H1 (cell line): ENCODE measurements around the gene C21orf58. TPM values are rescaled to one million over a fixed set of nuclear protein-coding genes. Genes with fewer than 3 reads are reported as not detected.

ENCODE experiments used
- CTCF ChIA-PET: fragments of 300-600 bp; sonication (Branson Sonifier 250); formaldehyde crosslinking; loops from one replicate; lab custom pipeline; 2021; ENCODE audit not compliant: partially characterized antibody; lab: Charles Lee
- POLR2A ChIA-PET: fragments of 300-600 bp; sonication (Branson Sonifier 250); formaldehyde crosslinking; loops from one replicate; lab custom pipeline; 2021; ENCODE audit warnings: inconsistent platforms; ENCODE audit not compliant: partially characterized antibody; lab: Charles Lee
- DNase-seq, 2 experiments: peaks; one replicate each; pipeline versions ENCODE4 v3.0.0 to v3.0.0-alpha.2; 2010 to 2022; ENCODE audit warnings: low spot score in 2 of 2, low read depth in 1 of 2, mixed read lengths in 1 of 2
- FAIRE-seq: peaks from 2 replicates; lab custom pipeline; 2011; peaks lifted over from hg19 to GRCh38; lab: Jason Lieb, UNC
- H2AFZ ChIP-seq: 2 replicates; pipeline ENCODE4 v1.8.1; 2012; ENCODE audit warnings: low read length, inconsistent platforms
- H2AK5ac ChIP-seq: 2 replicates; pipeline ENCODE4 v1.6.1; 2013; ENCODE audit warnings: low read depth, low read length
- H2BK120ac ChIP-seq: replicated peaks from 2 replicates; pipeline ENCODE3; 2013; ENCODE audit warnings: low read depth, low read length, inconsistent platforms
- H2BK12ac ChIP-seq: 2 replicates; pipeline ENCODE4 v1.6.1; 2013; ENCODE audit warnings: low read depth, low read length
- H2BK15ac ChIP-seq: 2 replicates; pipeline ENCODE4 v1.6.1; 2013; ENCODE audit warnings: low read length
- H2BK20ac ChIP-seq: 2 replicates; pipeline ENCODE4 v1.6.1; 2013; ENCODE audit warnings: low read length
- H2BK5ac ChIP-seq: 2 replicates; pipeline ENCODE4 v1.6.1; 2013; ENCODE audit warnings: low read depth, low read length
- H3K14ac ChIP-seq: 2 replicates; pipeline ENCODE4 v1.6.1; 2013; ENCODE audit warnings: inconsistent platforms; ENCODE audit not compliant: insufficient read length
- H3K18ac ChIP-seq: 2 replicates; pipeline ENCODE4 v1.6.1; 2013; ENCODE audit warnings: low read length; ENCODE audit errors: extremely low read depth
- H3K23ac ChIP-seq: 2 replicates; pipeline ENCODE4 v1.6.1; 2013; ENCODE audit warnings: inconsistent platforms; ENCODE audit not compliant: insufficient read length
- H3K23me2 ChIP-seq: 2 replicates; pipeline ENCODE4 v1.6.1; 2013; ENCODE audit warnings: low read depth, low read length
- H3K27ac ChIP-seq: 2 replicates; pipeline ENCODE4 v1.6.1; 2011; ENCODE audit warnings: low read depth, low read length, inconsistent platforms
- H3K27me3 ChIP-seq, 4 experiments: replicated peaks in 1 of 4; 1 replicate in 1 of 4; 2 replicates in 3 of 4; pipeline versions ENCODE4 v1.6.1 to v1.8.1; 2011 to 2013; ENCODE audit warnings: low read length in 3 of 4, mild to moderate bottlenecking in 3 of 4, inconsistent platforms in 2 of 4, mixed read lengths in 2 of 4, moderate library complexity in 1 of 4; ENCODE audit not compliant: control insufficient read depth in 3 of 4, insufficient read depth in 3 of 4; ENCODE audit errors: extremely low read depth in 1 of 4
- H3K36me3 ChIP-seq, 4 experiments: 2 replicates each; pipeline versions ENCODE4 v1.6.1 to v1.8.1; 2011 to 2013; ENCODE audit warnings: mild to moderate bottlenecking in 4 of 4, low read length in 3 of 4, moderate library complexity in 2 of 4, control low read depth in 1 of 4, inconsistent platforms in 1 of 4; ENCODE audit not compliant: insufficient read depth in 4 of 4, control insufficient read depth in 2 of 4
- H3K4ac ChIP-seq: replicated peaks from 2 replicates; pipeline ENCODE3; 2013; ENCODE audit warnings: low read length, low read depth, mixed read lengths, inconsistent platforms; ENCODE audit not compliant: insufficient read length
- H3K4me1 ChIP-seq, 4 experiments: replicated peaks in 1 of 4; 1 replicate in 1 of 4; 2 replicates in 3 of 4; pipeline versions ENCODE4 v1.6.1 to v1.8.1; 2011 to 2013; ENCODE audit warnings: low read length in 3 of 4, inconsistent platforms in 2 of 4, mixed read lengths in 1 of 4; ENCODE audit not compliant: insufficient read depth in 4 of 4, control insufficient read depth in 3 of 4
- H3K4me2 ChIP-seq, 2 experiments: 2 replicates each; pipeline versions ENCODE4 v1.6.1 to v1.8.1; 2011 to 2013; ENCODE audit warnings: low read depth in 2 of 2, low read length in 2 of 2, control low read depth in 1 of 2, inconsistent platforms in 1 of 2, mild to moderate bottlenecking in 1 of 2; ENCODE audit not compliant: insufficient read depth in 1 of 2
- H3K4me3 ChIP-seq, 4 experiments: fragments of 200-600, 300-600 bp in 1 of 4; sonication (generic), shearing (Covaris generic), sonication (Bioruptor Twin) in 1 of 4; 2 replicates each; pipeline versions ENCODE4 v1.5.1 to v1.8.1; 2011 to 2016; ENCODE audit warnings: low read length in 4 of 4, low read depth in 3 of 4, control low read depth in 2 of 4, inconsistent platforms in 2 of 4, mild to moderate bottlenecking in 2 of 4, mixed read lengths in 1 of 4, moderate library complexity in 1 of 4; ENCODE audit not compliant: insufficient read depth in 2 of 4; ENCODE audit errors: extremely low read depth in 1 of 4
- H3K56ac ChIP-seq: replicated peaks from 2 replicates; pipeline ENCODE3; 2013; ENCODE audit warnings: low read depth, mild to moderate bottlenecking, mixed read lengths, low read length, inconsistent platforms; ENCODE audit not compliant: insufficient read length
- H3K79me1 ChIP-seq: 2 replicates; pipeline ENCODE4 v1.6.1; 2013; ENCODE audit warnings: low read depth, low read length, control low read depth
- H3K79me2 ChIP-seq, 2 experiments: 2 replicates each; pipeline versions ENCODE4 v1.6.1 to v1.8.1; 2012 to 2013; ENCODE audit warnings: low read length in 2 of 2, mild to moderate bottlenecking in 2 of 2, inconsistent platforms in 1 of 2; ENCODE audit not compliant: insufficient read depth in 2 of 2, control insufficient read depth in 1 of 2
- H3K9ac ChIP-seq, 4 experiments: replicated peaks in 1 of 4; 1 replicate in 1 of 4; 2 replicates in 3 of 4; pipeline versions ENCODE4 v1.6.1 to v1.8.1; 2011 to 2013; ENCODE audit warnings: low read depth in 3 of 4, low read length in 3 of 4, control low read depth in 2 of 4, mild to moderate bottlenecking in 2 of 4, moderate library complexity in 2 of 4, inconsistent platforms in 1 of 4; ENCODE audit errors: extremely low read depth in 1 of 4
- H3K9me3 ChIP-seq, 2 experiments: 2 replicates each; pipeline versions ENCODE4 v1.6.1 to v1.8.1; 2012 to 2013; ENCODE audit warnings: mild to moderate bottlenecking in 2 of 2, moderate library complexity in 2 of 2, control low read depth in 1 of 2, inconsistent platforms in 1 of 2, low read depth in 1 of 2, low read length in 1 of 2, mixed read lengths in 1 of 2; ENCODE audit not compliant: insufficient read depth in 2 of 2
- H4K20me1 ChIP-seq, 2 experiments: replicated peaks in 1 of 2; 2 replicates each; pipeline versions ENCODE3 to v1.8.1; 2011 to 2013; ENCODE audit warnings: inconsistent platforms in 2 of 2, low read length in 2 of 2, mild to moderate bottlenecking in 1 of 2; ENCODE audit not compliant: insufficient read depth in 2 of 2, control insufficient read depth in 1 of 2
- H4K5ac ChIP-seq: 2 replicates; pipeline ENCODE4 v1.6.1; 2013; ENCODE audit warnings: low read length, low read depth, mixed read lengths, inconsistent platforms; ENCODE audit not compliant: insufficient read length
- H4K8ac ChIP-seq: 2 replicates; pipeline ENCODE4 v1.8.0; 2013; ENCODE audit warnings: mild to moderate bottlenecking, moderate library complexity, low read length, inconsistent platforms; ENCODE audit not compliant: insufficient read depth; ENCODE audit errors: extremely low read depth
- H4K91ac ChIP-seq: replicated peaks from 2 replicates; pipeline ENCODE3; 2013; ENCODE audit warnings: low read length, mixed read lengths, inconsistent platforms; ENCODE audit not compliant: insufficient read length
- HDAC2 ChIP-seq, 2 experiments: fragments of 300-600 bp in 1 of 2; sonication (generic) in 1 of 2; IDR thresholded peaks; 2 replicates each; pipeline ENCODE4 v1.6.1; 2011 to 2012; ENCODE audit warnings: low read depth in 2 of 2, low read length in 2 of 2, mild to moderate bottlenecking in 2 of 2, moderate library complexity in 2 of 2, borderline replicate concordance in 1 of 2, inconsistent platforms in 1 of 2
- KDM1A ChIP-seq: fragments of 200-600, 300-600 bp; sonication (generic); IDR thresholded peaks from 2 replicates; pipeline ENCODE4 v1.7.1; 2016; ENCODE audit warnings: mild to moderate bottlenecking, low read length, borderline replicate concordance
- PHF8 ChIP-seq: fragments of 200-600 bp; sonication (generic); conservative IDR thresholded peaks from 2 replicates; pipeline ENCODE4 v1.7.1; 2012; ENCODE audit warnings: low read depth, mild to moderate bottlenecking, inconsistent platforms, low read length, moderate library complexity
- RAD21 ChIP-seq, 2 experiments: IDR thresholded peaks in 1 of 2; conservative IDR thresholded peaks in 1 of 2; 2 replicates each; pipeline ENCODE4 v1.6.1; 2011; ENCODE audit warnings: low read depth in 2 of 2, low read length in 2 of 2, improper control_type of control experiment in 1 of 2, inconsistent platforms in 1 of 2, mild to moderate bottlenecking in 1 of 2, moderate library complexity in 1 of 2
- RXRA ChIP-seq: IDR thresholded peaks from 2 replicates; pipeline ENCODE4 v1.6.1; 2011; ENCODE audit warnings: low read depth, mild to moderate bottlenecking, low read length, moderate library complexity; ENCODE audit not compliant: insufficient read depth
- WGBS, 2 experiments: shearing (Covaris generic) in 1 of 2; methylation state at CpG; one replicate each; pipeline versions ENCODE4 v1.1.6 to v1.1.7; 2013 to 2015; ENCODE audit warnings: low lambda C conversion rate in 2 of 2, mixed read lengths in 2 of 2, inconsistent platforms in 1 of 2, low coverage in 1 of 2, missing lambda C conversion rate in 1 of 2; ENCODE audit not compliant: insufficient replicate concordance in 2 of 2, insufficient coverage in 1 of 2, insufficient read length in 1 of 2; ENCODE audit errors: extremely low coverage in 1 of 2, missing lambda C conversion rate in 1 of 2; 5-methylcytosine and 5-hydroxymethylcytosine counted together
- polyA plus RNA-seq, 7 experiments: library from polyadenylated mRNA; depleted of rRNA in 3 of 7; stranded (reverse) in 5 of 7; unstranded in 2 of 7; fragments of >200 nt in 5 of 7; fragments of 200-250 nt in 2 of 7; gene quantifications; 1 replicate in 5 of 7; 2 replicates in 1 of 7; 4 replicates in 1 of 7; pipeline versions ENCODE4 v1.2.1 to v1.2.3, GENCODE V29; 2011 to 2013; ENCODE audit warnings: missing spikeins in 2 of 7, mixed read lengths in 2 of 7
- total RNA-seq: library from RNA; stranded (reverse); fragmentation: NEBNext Ultra II Directional; extraction: Animal tissue kit (Norgen Biotek cat#: 25700); gene quantifications from 2 replicates; pipeline ENCODE4 v1.2.1, GENCODE V29; 2021

The C21orf58 gene
- total and polyA plus RNA-seq, 2 of the 8 experiments (the other 6 are each of a cell fraction or from before 2014, with no cell fraction given) = 13.8 to 26.1 TPM

DNA sequence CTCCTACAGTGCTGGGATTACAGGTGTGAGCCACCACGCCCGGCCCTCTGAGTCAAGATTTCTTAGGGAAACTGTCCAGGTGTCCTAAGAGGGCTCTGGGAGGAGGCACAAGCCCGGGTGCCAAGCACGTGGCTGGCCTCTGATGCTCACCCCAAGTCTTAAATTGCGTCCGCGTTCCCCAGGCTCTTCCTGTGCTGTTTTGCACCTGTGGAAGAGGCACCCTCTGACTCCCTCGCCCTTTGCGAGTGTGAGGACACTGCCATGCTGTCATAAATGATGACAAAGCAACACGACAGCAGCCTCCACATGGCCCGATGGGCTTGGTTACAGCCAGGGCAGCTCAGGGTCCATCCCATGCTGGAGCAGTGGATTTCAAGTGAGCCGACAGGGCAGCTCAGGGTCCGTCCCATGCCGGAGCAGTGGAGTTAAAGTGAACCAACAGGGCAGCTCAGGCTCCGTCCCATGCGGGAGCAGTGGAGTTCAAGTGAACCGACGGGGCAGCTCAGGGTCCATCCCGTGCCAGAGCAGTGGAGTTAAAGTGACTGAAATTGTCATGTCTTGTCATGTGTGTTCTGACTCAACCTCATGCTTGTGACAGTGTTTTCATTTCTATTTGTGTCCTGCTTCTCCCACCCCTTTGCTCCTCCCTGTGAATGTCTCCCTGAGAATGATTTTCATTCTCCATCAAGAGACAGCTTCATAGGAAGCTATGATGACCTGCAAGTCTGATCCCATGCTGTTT, 34.2 kb upstream of the C21orf58 start:
- ChIA-PET POLR2A (no interaction called here), CTCF (no interaction called here)
- peaks cover 3% of the 10 kb centered on the region; the same call in 1 of the 2 replicates for H3K79me1 ChIP-seq
- no peak overlapping the region for H2BK15ac ChIP-seq
- H3K4me2 ChIP-seq = no peak overlapping the region
- no peak overlapping the region for H2BK5ac ChIP-seq
- no peak overlapping the region for H3K56ac ChIP-seq
- H2BK120ac ChIP-seq = no peak overlapping the region
- no peak overlapping the region for H3K9ac ChIP-seq
- peaks cover 0 to 12% of the 10 kb centered on the region in 2 experiments for H4K20me1 ChIP-seq
- H3K27me3 ChIP-seq = no peaks in the 10 kb centered on the region
- no peak overlapping the region for H2AK5ac ChIP-seq
- H3K4me3 ChIP-seq = no peak overlapping the region
- H3K4me1 ChIP-seq = no peaks in the 10 kb centered on the region
- DNase-seq (no peak), FAIRE-seq (no peak)
- no peak overlapping the region for H3K27ac ChIP-seq
- whole genome bisulfite sequencing, 2 experiments = 95% methylated on average over 19 of the region's 19 CpGs; no CpG with 5 or more reads in 1 of the 2 experiments
- H4K5ac ChIP-seq = no peak overlapping the region
- no peaks in the 10 kb centered on the region for H3K79me2 ChIP-seq
- H3K23me2 ChIP-seq = no peaks in the 10 kb centered on the region
- peaks cover 21 to 41% (median 35%) of the 10 kb centered on the region in 4 experiments; a peak in 7 of 8 replicates for H3K36me3 ChIP-seq
- H3K4ac ChIP-seq = no peak overlapping the region
- H3K9me3 ChIP-seq = no peaks in the 10 kb centered on the region
- H3K14ac ChIP-seq = no peak overlapping the region
- no peak overlapping the region for H4K91ac ChIP-seq
- H3K18ac ChIP-seq = no peak overlapping the region
- H2BK12ac ChIP-seq = no peak overlapping the region
- no peak overlapping the region for H2BK20ac ChIP-seq
- no peak overlapping the region for H2AFZ ChIP-seq
- H4K8ac ChIP-seq = no peak overlapping the region
- no peak overlapping the region for H3K23ac ChIP-seq
- TF ChIP-seq RAD21 (IDR thresholded peaks at IDR 0.05 in 1 of 2, conservative IDR thresholded peaks at IDR 0.05 in 1 of 2; ENCODE audit: low read depth in 2 of 2, low read length in 2 of 2) (no peak), PHF8 (no peak), HDAC2 (IDR thresholded peaks at IDR 0.05; ENCODE audit: borderline replicate concordance in 1 of 2, low read depth in 2 of 2, low read length in 2 of 2) (no peak), KDM1A (no peak), RXRA (no peak)
